GM12878 (cell line): ENCODE results near the gene ADAMTS1. TPM values are rescaled to one million over a fixed set of nuclear protein-coding genes. Genes with fewer than 3 reads are reported as not detected.

ENCODE experiments used
- ATAC-seq: fragments of 200-7000 bp; cut with Tn5 transposase; 3 replicates; pipeline ENCODE4 v1.9.1; 2020; ENCODE audit warnings: mild to moderate bottlenecking, moderate library complexity
- BruUV-seq: library from RNA; stranded (reverse); fragments of 400-500 nt; replicated peaks from 2 replicates; lab custom pipeline; 2021; lab: Mats Ljungman, UMichigan
- CTCF ChIA-PET: fragments of 300-600 bp; sonication (Branson Sonifier 250); formaldehyde crosslinking; extraction: SDS; loops from one replicate; lab custom pipeline; 2021; ENCODE audit warnings: inconsistent platforms; lab: Yijun Ruan, JAX
- POLR2A ChIA-PET: fragments of 350-600 bp; formaldehyde crosslinking; extraction: SDS; loops from one replicate; lab custom pipeline; 2021; ENCODE audit warnings: inconsistent platforms; lab: Charles Lee
- RAD21 ChIA-PET: fragments of 300-600 bp; sonication (Branson Sonifier 250); formaldehyde crosslinking; loops from one replicate; lab custom pipeline; 2023; ENCODE audit warnings: antibody characterized with exemption; ENCODE audit not compliant: unreplicated experiment; lab: Charles Lee
- SMC1A ChIA-PET: fragments of 300-600 bp; sonication (Branson Sonifier 250); formaldehyde crosslinking; loops from one replicate; lab custom pipeline; 2023; ENCODE audit not compliant: unreplicated experiment, uncharacterized antibody; lab: Charles Lee
- DNase-seq: peaks from one replicate; pipeline ENCODE4 v3.0.0-alpha.2; 2011; ENCODE audit warnings: low read depth, low spot score
- FAIRE-seq: peaks from 3 replicates; lab custom pipeline; 2011; peaks lifted over from hg19 to GRCh38; lab: Jason Lieb, UNC
- H2AFZ ChIP-seq: 2 replicates; pipeline ENCODE4 v1.6.0; 2011; ENCODE audit warnings: low read depth, low read length, control low read depth; ENCODE audit not compliant: control insufficient read depth
- H3K27ac ChIP-seq: 2 replicates; pipeline ENCODE4 v1.5.1; 2011; ENCODE audit warnings: control low read depth; ENCODE audit not compliant: control insufficient read depth, insufficient read depth
- H3K27me3 ChIP-seq, 2 experiments: replicated peaks in 1 of 2; 2 replicates each; pipeline versions ENCODE4 v1.6.0 to v1.6.1; 2011; ENCODE audit warnings: low read length in 1 of 2; ENCODE audit not compliant: control insufficient read depth in 2 of 2, insufficient read depth in 2 of 2
- H3K36me3 ChIP-seq, 2 experiments: 2 replicates each; pipeline ENCODE4 v1.5.1; 2011; ENCODE audit warnings: low read length in 1 of 2; ENCODE audit not compliant: control insufficient read depth in 2 of 2, insufficient read depth in 2 of 2
- H3K4me1 ChIP-seq: 2 replicates; pipeline ENCODE4 v1.6.1; 2011; ENCODE audit warnings: mild to moderate bottlenecking, low read length, moderate library complexity, mixed read lengths; ENCODE audit not compliant: control insufficient read depth, insufficient read depth
- H3K4me2 ChIP-seq: 2 replicates; pipeline ENCODE4 v1.6.0; 2011; ENCODE audit warnings: control low read depth; ENCODE audit not compliant: control insufficient read depth, insufficient read depth
- H3K4me3 ChIP-seq: fragments of 200-600 bp; sonication (generic); 2 replicates; pipeline ENCODE4 v1.5.1; 2016
- H3K79me2 ChIP-seq: 2 replicates; pipeline ENCODE4 v1.6.0; 2011; ENCODE audit warnings: low read length; ENCODE audit not compliant: control insufficient read depth, insufficient read depth
- H3K9ac ChIP-seq: 2 replicates; pipeline ENCODE4 v1.8.0; 2011; ENCODE audit warnings: low read length, control low read depth, mixed read lengths; ENCODE audit not compliant: control insufficient read depth, insufficient read depth
- H3K9me3 ChIP-seq: replicated peaks from 3 replicates; pipeline ENCODE4 v1.5.1; 2011; ENCODE audit warnings: mild to moderate bottlenecking, low read length; ENCODE audit not compliant: control insufficient read depth, insufficient read depth
- H4K20me1 ChIP-seq: 2 replicates; pipeline ENCODE4 v1.6.0; 2011; ENCODE audit not compliant: control insufficient read depth, insufficient read depth
- CBX5 ChIP-seq: sonication (generic); IDR thresholded peaks from 2 replicates; pipeline ENCODE4 v1.6.1; 2016; ENCODE audit warnings: low read depth, moderate library complexity, mild to moderate bottlenecking, inconsistent platforms
- HDGF ChIP-seq: fragments of 450-650 bp; IDR thresholded peaks from 2 replicates; pipeline ENCODE4 v1.6.1; 2016; ENCODE audit warnings: antibody characterized with exemption
- KDM1A ChIP-seq: fragments of 200-600 bp; sonication (generic); IDR thresholded peaks from 2 replicates; pipeline ENCODE4 v1.6.1; 2016; ENCODE audit warnings: borderline replicate concordance
- MEF2A ChIP-seq: IDR thresholded peaks from 2 replicates; pipeline ENCODE4 v1.6.1; 2011; ENCODE audit warnings: low read depth, mild to moderate bottlenecking, low read length, moderate library complexity; ENCODE audit not compliant: insufficient read depth
- MYB ChIP-seq: fragments of 150-350 bp; IDR thresholded peaks from 2 replicates; pipeline ENCODE4 v1.6.1; 2014; ENCODE audit warnings: mild to moderate bottlenecking, low read depth, low read length, borderline replicate concordance
- NRF1 ChIP-seq: conservative IDR thresholded peaks from 2 replicates; pipeline ENCODE4 v1.6.1; 2011; ENCODE audit warnings: mild to moderate bottlenecking, low read depth, low read length, improper control_type of control experiment
- POLR2AphosphoS2 ChIP-seq: IDR thresholded peaks from 2 replicates; pipeline ENCODE4 v1.6.1; 2011; ENCODE audit warnings: low read depth, mild to moderate bottlenecking, low read length, improper control_type of control experiment, moderate library complexity
- RAD21 ChIP-seq: IDR thresholded peaks from 2 replicates; pipeline ENCODE4 v1.6.1; 2011; ENCODE audit warnings: mild to moderate bottlenecking, low read depth, low read length, moderate library complexity; ENCODE audit not compliant: insufficient read depth
- RB1 ChIP-seq: fragments of 450-650 bp; formaldehyde crosslinking; IDR thresholded peaks from 2 replicates; pipeline ENCODE4 v1.6.1; 2017; ENCODE audit warnings: mild to moderate bottlenecking, borderline replicate concordance
- SMARCA5 ChIP-seq: fragments of 450-650 bp; IDR thresholded peaks from 2 replicates; pipeline ENCODE4 v1.6.1; 2017; ENCODE audit warnings: mild to moderate bottlenecking
- TBL1XR1 ChIP-seq: IDR thresholded peaks from 2 replicates; pipeline ENCODE4 v1.6.1; 2012; ENCODE audit warnings: low read depth, low read length, improper control_type of control experiment
- TCF3 ChIP-seq: IDR thresholded peaks from 2 replicates; pipeline ENCODE4 v1.6.1; 2012; ENCODE audit warnings: low read depth, mild to moderate bottlenecking, low read length, borderline replicate concordance; ENCODE audit not compliant: insufficient read depth
- YBX1 ChIP-seq: fragments of 450-650 bp; IDR thresholded peaks from 2 replicates; pipeline ENCODE4 v1.6.1; 2016; ENCODE audit warnings: antibody characterized with exemption
- ZNF384 ChIP-seq: IDR thresholded peaks from 2 replicates; pipeline ENCODE4 v1.6.1; 2012; ENCODE audit warnings: low read depth, mild to moderate bottlenecking, low read length, improper control_type of control experiment, borderline replicate concordance
- WGBS: methylation state at CpG from one replicate; pipeline ENCODE4 v1.1.6; 2016; ENCODE audit warnings: low lambda C conversion rate; ENCODE audit not compliant: insufficient replicate concordance, insufficient coverage; ENCODE audit errors: missing lambda C conversion rate; 5-methylcytosine and 5-hydroxymethylcytosine counted together
- in situ Hi-C: fragments of 300-500 bp; cut with MboI; formaldehyde crosslinking; loops from 9 replicates; pipeline ENCODE4 v1.14.3; 2018; ENCODE audit warnings: mixed read lengths
- intact Hi-C: fragments of 100-400 bp; cut with micrococcal nuclease; formaldehyde crosslinking; loops from one replicate; pipeline ENCODE4 v1.14.2; 2022; ENCODE audit not compliant: unreplicated experiment
- polyA plus RNA-seq, 11 experiments: library from polyadenylated mRNA; depleted of rRNA in 4 of 11; unstranded in 6 of 11; stranded (reverse) in 5 of 11; fragments of >200 nt; fragmentation: Nextera tagmentation in 4 of 11; fragmentation: Illumina TruSeq in 1 of 11; extraction: Ambion mirVana in 4 of 11; extraction: Trizol in 1 of 11; gene quantifications; 1 replicate in 1 of 11; 2 replicates in 10 of 11; pipeline versions ENCODE4 v1.2.1 to v1.2.3, GENCODE V29; 2011 to 2016; ENCODE audit warnings: inconsistent platforms in 2 of 11, missing spikeins in 2 of 11, low read depth in 1 of 11
- total RNA-seq, 4 experiments: library from RNA; depleted of rRNA in 3 of 4; stranded (reverse); fragments of >200 nt in 3 of 4; fragmentation: Illumina TruSeq in 1 of 4; extraction: Trizol in 1 of 4; gene quantifications; 2 replicates each; pipeline versions ENCODE4 v1.2.1 to v1.2.3, GENCODE V29; 2013 to 2021
- TF ChIP-seq, protein P1 (sequence below): IDR thresholded peaks from 2 replicates; pipeline ENCODE4 v1.6.1; 2011; ENCODE audit warnings: low read depth, mild to moderate bottlenecking, low read length, moderate library complexity, borderline replicate concordance; ENCODE audit errors: extremely low read depth
- TF ChIP-seq, protein P2 (sequence below): IDR thresholded peaks from 2 replicates; pipeline ENCODE4 v1.6.1; 2011; ENCODE audit warnings: low read depth, low read length, improper control_type of control experiment, borderline replicate concordance
- TF ChIP-seq, protein P3 (sequence below): fragments of 450-650 bp; IDR thresholded peaks from 2 replicates; pipeline ENCODE4 v1.6.1; 2017; ENCODE audit warnings: mild to moderate bottlenecking

Gene ADAMTS1
- total and polyA plus RNA-seq, 10 of the 15 experiments (the other 5 are each of a cell fraction or from before 2014, with no cell fraction given): 0.06 to 0.21 (median 0.08) TPM; not detected in 6

DNA sequence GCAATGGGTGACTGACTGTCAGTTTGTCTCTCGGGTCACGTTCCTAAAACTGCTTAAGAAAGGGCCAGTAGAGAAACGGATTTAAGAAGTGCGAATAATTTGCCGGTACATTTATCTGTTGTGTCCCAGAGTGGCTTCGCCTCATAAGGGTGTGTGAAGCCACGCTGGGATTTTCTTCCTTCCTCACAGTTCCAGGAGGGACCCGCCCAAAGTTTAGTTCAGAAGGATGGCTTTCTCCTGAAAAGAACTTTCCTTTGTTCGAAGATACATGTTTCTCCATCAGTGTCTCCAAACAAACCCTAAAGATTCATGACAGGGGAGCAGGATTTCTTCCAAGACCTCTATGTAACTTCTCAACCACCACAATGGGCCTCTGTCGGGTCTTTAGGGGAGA lies 49.8 kb downstream of the ADAMTS1 start:
- intact Hi-C loops (no loop called here), in situ Hi-C loops (no loop called here)
- DNase-seq (no peak), ATAC-seq (no peak), FAIRE-seq (no peak)
- ChIA-PET CTCF (no interaction called here), RAD21 (no interaction called here), SMC1A (no interaction called here), POLR2A (no interaction called here)
- Histone ChIP-seq H3K36me3 (no peaks in the 10 kb centered on the region), H3K9me3 (no peaks in the 10 kb centered on the region), H3K4me3 (no peak overlapping the region), H3K27me3 (no peaks in the 10 kb centered on the region), H4K20me1 (no peaks in the 10 kb centered on the region), H3K4me2 (no peak overlapping the region), H2AFZ (no peak overlapping the region), H3K79me2 (no peaks in the 10 kb centered on the region), H3K9ac (no peak overlapping the region), H3K4me1 (no peaks in the 10 kb centered on the region), H3K27ac (no peak overlapping the region)
- BruUV-seq: no TSS peak
- WGBS: 25% methylated on average over 10 of the region's 10 CpGs
- TF ChIP-seq NRF1: no peak
- TF ChIP-seq RB1: no peak
- TF ChIP-seq KDM1A: no peak
- TF ChIP-seq HDGF: no peak
- TF ChIP-seq ZNF384: no peak
- TF ChIP-seq, protein P1, sequence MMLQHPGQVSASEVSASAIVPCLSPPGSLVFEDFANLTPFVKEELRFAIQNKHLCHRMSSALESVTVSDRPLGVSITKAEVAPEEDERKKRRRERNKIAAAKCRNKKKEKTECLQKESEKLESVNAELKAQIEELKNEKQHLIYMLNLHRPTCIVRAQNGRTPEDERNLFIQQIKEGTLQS: no peak
- TF ChIP-seq CBX5: no peak
- TF ChIP-seq RAD21: no peak
- TF ChIP-seq MYB: no peak
- TF ChIP-seq, protein P2, sequence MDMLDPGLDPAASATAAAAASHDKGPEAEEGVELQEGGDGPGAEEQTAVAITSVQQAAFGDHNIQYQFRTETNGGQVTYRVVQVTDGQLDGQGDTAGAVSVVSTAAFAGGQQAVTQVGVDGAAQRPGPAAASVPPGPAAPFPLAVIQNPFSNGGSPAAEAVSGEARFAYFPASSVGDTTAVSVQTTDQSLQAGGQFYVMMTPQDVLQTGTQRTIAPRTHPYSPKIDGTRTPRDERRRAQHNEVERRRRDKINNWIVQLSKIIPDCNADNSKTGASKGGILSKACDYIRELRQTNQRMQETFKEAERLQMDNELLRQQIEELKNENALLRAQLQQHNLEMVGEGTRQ: no peak
- no peak for TF ChIP-seq TBL1XR1
- TF ChIP-seq TCF3: no peak
- TF ChIP-seq, protein P3, sequence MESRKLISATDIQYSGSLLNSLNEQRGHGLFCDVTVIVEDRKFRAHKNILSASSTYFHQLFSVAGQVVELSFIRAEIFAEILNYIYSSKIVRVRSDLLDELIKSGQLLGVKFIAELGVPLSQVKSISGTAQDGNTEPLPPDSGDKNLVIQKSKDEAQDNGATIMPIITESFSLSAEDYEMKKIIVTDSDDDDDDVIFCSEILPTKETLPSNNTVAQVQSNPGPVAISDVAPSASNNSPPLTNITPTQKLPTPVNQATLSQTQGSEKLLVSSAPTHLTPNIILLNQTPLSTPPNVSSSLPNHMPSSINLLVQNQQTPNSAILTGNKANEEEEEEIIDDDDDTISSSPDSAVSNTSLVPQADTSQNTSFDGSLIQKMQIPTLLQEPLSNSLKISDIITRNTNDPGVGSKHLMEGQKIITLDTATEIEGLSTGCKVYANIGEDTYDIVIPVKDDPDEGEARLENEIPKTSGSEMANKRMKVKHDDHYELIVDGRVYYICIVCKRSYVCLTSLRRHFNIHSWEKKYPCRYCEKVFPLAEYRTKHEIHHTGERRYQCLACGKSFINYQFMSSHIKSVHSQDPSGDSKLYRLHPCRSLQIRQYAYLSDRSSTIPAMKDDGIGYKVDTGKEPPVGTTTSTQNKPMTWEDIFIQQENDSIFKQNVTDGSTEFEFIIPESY: no peak
- no peak for TF ChIP-seq POLR2AphosphoS2
- TF ChIP-seq SMARCA5: no peak
- TF ChIP-seq MEF2A: no peak
- no peak for TF ChIP-seq YBX1
